PC-3 (cell line): ENCODE measurements around the gene ROS1. TPM values are rescaled to one million over a fixed set of nuclear protein-coding genes. Genes with fewer than 3 reads are reported as not detected.

Source experiments
- ATAC-seq: fragments of 200-7000 bp; cut with Tn5 transposase; 2 replicates; pipeline ENCODE4 v1.9.1; 2020; ENCODE audit warnings: mild to moderate bottlenecking, moderate library complexity
- BruUV-seq: library from RNA; stranded (reverse); fragments of 400-500 nt; replicated peaks from 2 replicates; lab custom pipeline; 2021; lab: Mats Ljungman, UMichigan
- CTCF ChIA-PET: fragments of 300-600 bp; sonication (Branson Sonifier 250); formaldehyde crosslinking; loops from one replicate; lab custom pipeline; 2022; ENCODE audit warnings: antibody characterized with exemption; lab: Charles Lee
- POLR2A ChIA-PET: fragments of 300-600 bp; sonication (Branson Sonifier 250); formaldehyde crosslinking; loops from one replicate; lab custom pipeline; 2022; ENCODE audit warnings: antibody characterized with exemption; ENCODE audit not compliant: unreplicated experiment; lab: Charles Lee
- DNase-seq: peaks from one replicate; pipeline ENCODE4 v3.0.0-alpha.2; 2015
- H2AFZ ChIP-seq: fragments of 300-600 bp; sonication (generic); 2 replicates; pipeline ENCODE4 v1.6.0; 2016; ENCODE audit warnings: antibody characterized with exemption, low read length
- H3F3A ChIP-seq: fragments of 300-600 bp; sonication (generic); one replicate; pipeline ENCODE4 v1.6.0; 2017; ENCODE audit warnings: antibody characterized with exemption, low read length, control low read depth, mild to moderate bottlenecking; ENCODE audit not compliant: unreplicated experiment
- H3K27ac ChIP-seq: fragments of 300-600 bp; sonication (generic); 2 replicates; pipeline ENCODE4 v1.5.1; 2016; ENCODE audit warnings: mild to moderate bottlenecking, low read length
- H3K27me3 ChIP-seq: fragments of 300-600 bp; sonication (generic); 2 replicates; pipeline ENCODE4 v1.6.1; 2016; ENCODE audit warnings: low read length, mixed read lengths
- H3K36me3 ChIP-seq: fragments of 300-600 bp; sonication (generic); 2 replicates; pipeline ENCODE4 v1.6.1; 2016; ENCODE audit warnings: low read depth, mixed run types, low read length, mixed read lengths
- H3K4me1 ChIP-seq: fragments of 300-600 bp; sonication (generic); 2 replicates; pipeline ENCODE4 v1.5.1; 2016; ENCODE audit warnings: low read length; ENCODE audit not compliant: insufficient read depth
- H3K4me2 ChIP-seq: fragments of 300-600 bp; sonication (generic); 2 replicates; pipeline ENCODE4 v1.6.0; 2016; ENCODE audit warnings: low read length
- H3K4me3 ChIP-seq: fragments of 300-600 bp; sonication (generic); 2 replicates; pipeline ENCODE4 v1.5.1; 2016; ENCODE audit warnings: mild to moderate bottlenecking, low read length, mixed read lengths
- H3K79me2 ChIP-seq: fragments of 300-600 bp; sonication (generic); 2 replicates; pipeline ENCODE4 v1.6.1; 2017; ENCODE audit warnings: low read length, mixed read lengths
- H3K9ac ChIP-seq: fragments of 300-600 bp; sonication (generic); 2 replicates; pipeline ENCODE4 v1.6.0; 2016; ENCODE audit warnings: mild to moderate bottlenecking, low read length
- H3K9me2 ChIP-seq: fragments of 300-600 bp; sonication (generic); replicated peaks from 2 replicates; pipeline ENCODE4 v1.6.1; 2016; ENCODE audit warnings: mixed run types, low read length, mixed read lengths
- H3K9me3 ChIP-seq: fragments of 300-600 bp; sonication (generic); 2 replicates; pipeline ENCODE4 v1.6.1; 2016; ENCODE audit warnings: low read length, mixed read lengths
- H4K20me1 ChIP-seq: fragments of 300-600 bp; sonication (generic); 2 replicates; pipeline ENCODE4 v1.6.1; 2016; ENCODE audit warnings: low read length, mixed read lengths
- EZH2 ChIP-seq: fragments of 300-600 bp; sonication (generic); IDR thresholded peaks from one replicate; pipeline ENCODE4 v1.6.1; 2017; ENCODE audit warnings: antibody characterized with exemption, mild to moderate bottlenecking, low read length; ENCODE audit not compliant: unreplicated experiment
- EZH2phosphoT487 ChIP-seq: fragments of 300-600 bp; sonication (generic); IDR thresholded peaks from 2 replicates; pipeline ENCODE4 v1.6.1; 2018; ENCODE audit warnings: mild to moderate bottlenecking, antibody characterized with exemption, low read length, borderline replicate concordance
- intact Hi-C: fragments of 100-400 bp; cut with micrococcal nuclease; formaldehyde crosslinking; loops from 2 replicates; pipeline ENCODE4 v1.9.0; 2023
- total RNA-seq: library from RNA; depleted of rRNA; stranded (reverse); fragments of >200 nt; gene quantifications from 2 replicates; pipeline ENCODE4 v1.2.3, GENCODE V29; 2014
- TF ChIP-seq, protein P1 (sequence below): fragments of 300-600 bp; sonication (generic); conservative IDR thresholded peaks from 2 replicates; pipeline ENCODE4 v1.5.1; 2017; ENCODE audit warnings: antibody characterized with exemption, low read depth, mild to moderate bottlenecking, low read length

ROS1 gene
- total RNA-seq, 1 experiment from 2014 or later: 0.07 TPM

DNA sequence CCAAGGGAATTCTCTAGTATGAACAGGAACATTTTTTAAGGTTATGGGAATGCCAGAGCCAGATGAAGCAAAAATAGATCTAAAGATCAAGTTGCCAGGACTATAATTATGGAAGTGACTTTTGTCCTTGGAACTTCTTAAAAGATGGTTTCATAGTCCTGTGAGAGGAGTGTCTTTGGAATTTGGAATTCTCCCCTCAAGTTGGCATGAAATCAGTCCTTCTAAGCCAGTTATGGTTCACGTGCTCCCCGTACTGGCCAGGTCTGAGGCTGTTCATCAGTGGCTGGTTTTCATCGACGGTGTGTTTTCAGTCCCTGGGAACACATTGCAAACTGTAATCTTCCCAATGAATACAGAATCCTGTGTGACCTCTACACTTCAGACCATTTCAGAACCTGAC, 97.2 kb downstream of the ROS1 start:
- DNase-seq: no peak
- intact Hi-C loops: no loop called here
- H3K36me3 ChIP-seq: no peaks in the 10 kb centered on the region
- no TSS peak for BruUV-seq
- H3K27me3 ChIP-seq: no peaks in the 10 kb centered on the region
- ChIA-PET CTCF (no interaction called here), POLR2A (no interaction called here)
- H3K9me3 ChIP-seq: no peaks in the 10 kb centered on the region
- TF ChIP-seq EZH2 (no peak), EZH2phosphoT487 (no peak)
- TF ChIP-seq, protein P1, sequence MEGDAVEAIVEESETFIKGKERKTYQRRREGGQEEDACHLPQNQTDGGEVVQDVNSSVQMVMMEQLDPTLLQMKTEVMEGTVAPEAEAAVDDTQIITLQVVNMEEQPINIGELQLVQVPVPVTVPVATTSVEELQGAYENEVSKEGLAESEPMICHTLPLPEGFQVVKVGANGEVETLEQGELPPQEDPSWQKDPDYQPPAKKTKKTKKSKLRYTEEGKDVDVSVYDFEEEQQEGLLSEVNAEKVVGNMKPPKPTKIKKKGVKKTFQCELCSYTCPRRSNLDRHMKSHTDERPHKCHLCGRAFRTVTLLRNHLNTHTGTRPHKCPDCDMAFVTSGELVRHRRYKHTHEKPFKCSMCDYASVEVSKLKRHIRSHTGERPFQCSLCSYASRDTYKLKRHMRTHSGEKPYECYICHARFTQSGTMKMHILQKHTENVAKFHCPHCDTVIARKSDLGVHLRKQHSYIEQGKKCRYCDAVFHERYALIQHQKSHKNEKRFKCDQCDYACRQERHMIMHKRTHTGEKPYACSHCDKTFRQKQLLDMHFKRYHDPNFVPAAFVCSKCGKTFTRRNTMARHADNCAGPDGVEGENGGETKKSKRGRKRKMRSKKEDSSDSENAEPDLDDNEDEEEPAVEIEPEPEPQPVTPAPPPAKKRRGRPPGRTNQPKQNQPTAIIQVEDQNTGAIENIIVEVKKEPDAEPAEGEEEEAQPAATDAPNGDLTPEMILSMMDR: no peak
- H2AFZ ChIP-seq: no peak overlapping the region
- no peaks in the 10 kb centered on the region; the same call in 1 of the 2 replicates for H3K4me1 ChIP-seq
- H3F3A ChIP-seq: no peaks in the 10 kb centered on the region
- H3K4me3 ChIP-seq: no peak overlapping the region
- H3K4me2 ChIP-seq: no peak overlapping the region
- H3K9ac ChIP-seq: no peak overlapping the region
- no peak overlapping the region for H3K27ac ChIP-seq
- no peaks in the 10 kb centered on the region for H3K79me2 ChIP-seq
- H3K9me2 ChIP-seq: no peaks in the 10 kb centered on the region
- no peaks in the 10 kb centered on the region for H4K20me1 ChIP-seq
- no peak for ATAC-seq

DNA sequence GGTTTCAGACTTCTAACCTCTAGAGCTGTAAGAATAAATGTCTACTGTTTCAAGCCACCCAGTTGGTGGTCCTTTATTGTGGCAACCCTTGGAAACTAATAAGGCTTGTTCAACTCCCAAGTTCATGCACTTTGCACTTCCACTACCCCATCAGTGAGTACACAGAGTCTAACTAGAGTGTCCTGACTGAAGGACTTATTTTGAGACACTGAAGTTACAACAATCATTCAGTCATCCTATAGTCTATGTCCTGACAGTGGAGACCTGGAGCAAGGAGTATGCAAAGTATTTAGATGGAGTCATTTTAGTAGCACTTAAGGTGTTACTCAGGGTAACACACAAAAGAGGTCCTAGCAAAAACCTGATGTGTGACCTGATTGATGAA, 97.7 kb downstream of the ROS1 start:
- Histone ChIP-seq H3K79me2 (no peaks in the 10 kb centered on the region), H4K20me1 (no peaks in the 10 kb centered on the region), H3K4me3 (no peak overlapping the region), H3K4me2 (no peak overlapping the region), H3F3A (no peaks in the 10 kb centered on the region), H3K27ac (no peak overlapping the region), H3K9me2 (no peaks in the 10 kb centered on the region), H3K36me3 (no peaks in the 10 kb centered on the region), H2AFZ (no peak overlapping the region), H3K9ac (no peak overlapping the region), H3K9me3 (no peaks in the 10 kb centered on the region), H3K27me3 (no peaks in the 10 kb centered on the region), H3K4me1 (no peaks in the 10 kb centered on the region; the same call in 1 of the 2 replicates)
- POLR2A ChIA-PET: no interaction called here
- CTCF ChIA-PET: no interaction called here
- ATAC-seq (no peak), DNase-seq (no peak)
- intact Hi-C loops: no loop called here
- BruUV-seq: no TSS peak
- TF ChIP-seq, protein P1: no peak
- no peak for TF ChIP-seq EZH2phosphoT487
- TF ChIP-seq EZH2: no peak

DNA sequence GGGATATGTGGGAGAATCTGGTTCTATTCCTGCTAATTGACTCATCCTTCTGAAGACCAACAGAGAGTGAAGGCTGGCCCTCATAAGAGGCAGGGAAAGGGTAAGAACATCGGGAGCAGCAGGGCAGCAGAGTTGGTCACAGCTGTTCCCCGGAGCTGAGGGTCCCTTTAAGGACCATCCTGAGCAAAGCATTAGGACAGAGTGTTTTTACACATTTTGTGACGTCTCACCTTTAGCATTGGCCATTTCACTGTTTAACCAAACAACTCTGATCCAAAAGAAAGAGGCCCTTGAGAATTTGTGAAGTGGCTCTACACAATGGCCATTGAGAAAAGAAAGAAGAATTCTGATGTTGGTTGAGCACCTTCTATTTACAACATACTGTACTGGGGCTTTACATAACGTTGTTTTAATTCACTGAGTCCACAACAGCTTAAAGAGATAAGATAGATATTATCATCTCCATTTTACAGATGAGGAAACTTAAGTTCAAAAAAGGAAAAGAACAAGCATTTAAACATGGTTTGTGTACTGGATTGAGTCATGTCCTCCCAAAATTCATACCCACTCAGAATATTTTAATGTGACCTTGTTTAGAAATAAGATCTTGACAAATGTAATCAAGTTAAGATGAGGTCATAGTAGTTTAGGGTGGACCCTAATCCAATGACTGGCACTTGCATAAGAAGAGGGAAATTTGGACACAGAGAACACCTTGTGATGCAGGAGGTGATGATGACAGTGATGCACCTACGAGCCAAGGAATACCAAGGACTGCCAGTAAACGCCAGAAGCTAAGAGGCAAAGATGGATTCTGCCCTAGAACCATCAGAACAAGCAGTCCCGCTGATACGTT, 98.4 kb downstream of the ROS1 start:
- Histone ChIP-seq H4K20me1 (no peaks in the 10 kb centered on the region), H3F3A (no peaks in the 10 kb centered on the region), H3K4me3 (no peak overlapping the region), H3K36me3 (no peaks in the 10 kb centered on the region), H2AFZ (no peak overlapping the region), H3K9me2 (no peaks in the 10 kb centered on the region), H3K9ac (no peak overlapping the region), H3K79me2 (no peaks in the 10 kb centered on the region), H3K27ac (no peak overlapping the region), H3K27me3 (no peaks in the 10 kb centered on the region), H3K4me1 (no peaks in the 10 kb centered on the region; the same call in 1 of the 2 replicates), H3K9me3 (no peaks in the 10 kb centered on the region), H3K4me2 (no peak overlapping the region)
- ChIA-PET CTCF (no interaction called here), POLR2A (no interaction called here)
- BruUV-seq: no TSS peak
- TF ChIP-seq EZH2phosphoT487: no peak
- TF ChIP-seq, protein P1: no peak
- TF ChIP-seq EZH2: no peak
- intact Hi-C loops: no loop called here
- DNase-seq (no peak), ATAC-seq (no peak)
